Activated gamma-delta T cell treated with anti-CD3 and anti-CD28 coated beads, Interleukin-2, amount 50 U/mL, for 16 hours (primary cell): ENCODE measurements around the gene WDR44.
"Not testable (repeated sequence)": the region's sequence is repeated elsewhere in the genome, so short reads cannot be mapped to it uniquely, and the experiment has no call there.

ENCODE experiments used
- DNase-seq: peaks from one replicate; pipeline ENCODE4 v3.0.0-alpha.2; 2020; ENCODE audit warnings: low read depth

Gene WDR44

DNA sequence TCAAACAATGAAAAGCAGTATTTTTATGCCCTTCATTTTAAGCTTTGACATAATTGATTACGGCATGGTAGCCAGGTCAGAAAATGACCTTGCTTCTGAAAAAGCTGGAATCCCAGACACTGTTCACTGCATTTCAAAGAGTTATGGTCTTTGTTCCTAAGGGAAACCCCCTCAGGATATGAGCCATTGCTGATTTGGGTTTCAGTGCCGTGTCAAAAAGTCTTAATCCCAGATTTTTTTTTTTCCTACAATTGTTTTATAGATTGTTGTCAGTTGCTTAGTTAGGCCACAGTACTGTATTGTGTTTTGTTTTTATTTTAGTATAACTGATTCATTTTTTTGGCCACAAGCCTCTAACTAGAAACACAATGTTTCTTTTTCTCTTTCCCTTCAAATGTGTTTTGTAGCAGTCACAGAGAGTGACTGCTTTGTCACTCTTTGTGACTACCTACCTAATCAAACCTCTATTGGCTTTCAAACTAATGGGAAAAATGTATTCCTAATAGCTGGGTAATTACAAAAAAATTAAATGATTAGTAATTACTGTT lies 10.3 kb downstream of the WDR44 start:
- no peak for DNase-seq

DNA sequence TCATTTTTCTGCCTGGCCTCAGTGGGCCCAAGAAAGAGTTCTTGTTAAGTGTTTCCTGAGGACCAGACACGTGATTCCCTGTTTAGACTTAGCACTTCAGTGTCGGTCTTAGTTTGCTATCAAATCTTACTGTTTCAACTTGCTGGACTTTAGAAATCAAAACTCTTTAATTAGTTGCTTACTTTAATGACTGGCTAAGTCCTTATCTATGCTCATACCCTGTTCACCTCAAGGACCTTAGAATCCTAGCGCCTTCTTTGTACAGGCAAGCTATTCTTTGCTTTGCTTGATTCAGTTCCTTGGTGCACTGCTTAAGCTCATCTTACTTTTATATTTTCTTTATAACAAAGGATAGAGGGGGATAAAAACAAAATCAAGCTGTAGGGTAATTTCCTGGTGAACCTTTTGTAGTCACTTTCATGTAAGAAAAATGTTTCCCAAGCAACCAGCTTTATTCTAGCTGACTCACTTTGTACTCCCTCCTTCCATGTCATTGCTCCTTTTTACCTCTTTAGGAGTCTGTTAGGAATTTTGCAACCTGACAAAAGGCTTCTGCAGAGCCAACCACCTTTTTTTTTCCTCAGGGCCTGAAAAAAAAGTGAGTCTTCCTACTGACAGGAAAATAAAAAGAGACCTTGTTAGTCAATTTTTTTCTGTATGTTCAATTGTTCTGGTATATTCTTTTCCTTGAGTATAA lies 14.7 kb downstream of the WDR44 start:
- DNase-seq: no peak

DNA sequence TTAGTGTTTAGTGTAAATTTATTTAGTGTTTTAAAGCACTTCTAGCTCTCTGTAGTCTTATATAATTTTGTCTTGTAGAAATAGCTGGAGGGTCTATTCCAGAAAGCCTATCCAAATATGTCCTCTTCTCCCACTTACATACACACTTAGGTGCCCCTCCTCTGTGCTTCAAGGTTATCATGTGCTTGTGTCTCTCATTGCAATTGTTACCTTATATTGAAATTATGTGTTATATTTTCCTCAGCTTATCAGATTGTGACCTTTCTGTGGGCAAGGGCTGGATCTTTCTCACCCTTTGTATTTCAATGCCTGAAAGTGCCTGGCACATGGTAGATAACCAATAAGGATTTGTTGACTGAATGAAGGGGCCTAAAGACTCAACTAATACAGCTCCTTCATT lies 18.4 kb downstream of the WDR44 start:
- DNase-seq: no peak

DNA sequence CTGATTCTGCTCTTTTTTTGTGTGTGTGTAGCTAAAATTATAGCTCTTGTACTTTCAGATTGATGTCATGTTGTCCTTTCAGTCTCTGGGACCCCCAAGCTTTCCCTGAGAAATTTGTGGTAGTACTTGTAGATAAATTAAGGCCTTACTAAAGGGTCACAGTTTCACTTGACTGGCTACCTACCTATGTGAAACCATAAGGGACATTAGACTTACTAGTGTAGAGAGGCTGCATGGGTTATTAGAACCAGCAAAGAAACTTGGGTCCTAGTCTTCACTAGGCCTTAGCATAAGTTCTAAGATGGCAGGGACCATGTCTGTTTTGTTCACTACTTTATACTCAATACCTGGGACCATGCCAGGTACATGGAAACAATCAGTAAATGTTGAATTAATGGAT lies 21.4 kb downstream of the WDR44 start:
- DNase-seq: no peak

DNA sequence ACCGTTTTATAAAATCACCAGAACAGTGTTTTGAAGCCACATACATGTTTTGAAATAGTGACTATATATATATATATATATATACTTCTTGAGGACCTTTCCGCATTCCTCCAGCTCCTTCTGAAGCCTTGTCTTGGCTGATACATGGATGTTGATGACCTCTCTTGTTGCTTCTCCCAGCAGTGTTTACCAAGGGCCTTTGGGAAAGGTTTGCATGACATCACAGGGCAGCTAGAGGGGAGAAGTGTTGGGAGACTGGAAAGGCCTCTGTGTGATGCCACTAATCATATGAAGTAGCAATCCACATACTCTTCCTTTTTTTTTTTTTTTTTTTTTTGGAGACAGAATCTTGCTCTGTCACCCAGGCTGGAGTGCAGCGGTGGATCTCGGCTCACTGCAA lies 22.5 kb downstream of the WDR44 start:
- no peak for DNase-seq

DNA sequence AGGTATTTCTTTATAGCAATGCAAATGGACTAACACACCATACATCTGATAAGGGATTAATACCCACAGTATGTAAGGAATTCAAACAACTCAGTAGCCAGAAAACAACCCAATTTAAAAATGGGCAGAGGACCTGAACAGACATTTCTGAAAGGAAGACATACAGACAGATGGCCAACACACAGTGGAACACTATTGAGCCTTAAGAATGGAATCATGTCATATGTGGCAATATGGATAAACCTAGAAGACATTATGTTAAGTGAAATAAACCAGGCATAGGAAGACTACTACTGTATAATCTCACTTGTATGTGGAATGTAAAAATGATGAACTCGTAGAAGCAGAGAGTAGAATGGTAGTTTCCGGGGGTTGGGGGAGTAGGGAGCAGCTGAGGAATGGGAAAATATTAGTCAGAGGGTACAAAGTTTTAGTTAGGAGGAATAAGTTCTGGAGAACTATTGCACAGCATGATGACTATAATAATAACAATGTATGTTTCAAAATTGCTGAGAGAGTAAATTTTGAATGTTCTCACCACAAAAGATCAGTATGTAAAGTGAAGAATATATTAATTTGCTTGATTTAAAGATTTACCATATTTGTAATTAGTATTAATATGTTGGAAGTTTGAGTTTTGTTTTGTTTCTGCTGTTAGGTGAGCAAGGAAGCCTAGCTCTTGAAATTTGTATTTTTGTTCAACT lies 25.2 kb downstream of the WDR44 start:
- DNase-seq: no peak

DNA sequence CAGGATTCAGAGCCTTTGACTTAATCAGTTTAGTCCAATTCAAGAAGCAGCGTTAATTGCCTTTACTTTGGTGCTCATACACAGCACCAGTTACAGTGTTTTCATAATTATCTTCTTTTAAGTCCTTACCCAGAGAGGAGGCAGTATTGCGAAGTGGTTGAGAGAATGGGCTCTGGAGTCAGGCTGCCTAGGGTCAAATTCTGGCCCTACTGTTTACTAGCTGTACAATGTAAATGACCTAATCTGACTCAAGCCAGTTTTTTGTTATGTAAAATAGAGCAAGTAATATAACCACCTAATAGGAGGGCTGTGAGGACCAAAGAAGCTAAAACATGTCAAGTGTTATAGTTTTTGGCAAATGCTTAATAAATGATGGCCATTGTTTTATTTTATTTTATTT lies 27.6 kb downstream of the WDR44 start:
- DNase-seq: no peak

DNA sequence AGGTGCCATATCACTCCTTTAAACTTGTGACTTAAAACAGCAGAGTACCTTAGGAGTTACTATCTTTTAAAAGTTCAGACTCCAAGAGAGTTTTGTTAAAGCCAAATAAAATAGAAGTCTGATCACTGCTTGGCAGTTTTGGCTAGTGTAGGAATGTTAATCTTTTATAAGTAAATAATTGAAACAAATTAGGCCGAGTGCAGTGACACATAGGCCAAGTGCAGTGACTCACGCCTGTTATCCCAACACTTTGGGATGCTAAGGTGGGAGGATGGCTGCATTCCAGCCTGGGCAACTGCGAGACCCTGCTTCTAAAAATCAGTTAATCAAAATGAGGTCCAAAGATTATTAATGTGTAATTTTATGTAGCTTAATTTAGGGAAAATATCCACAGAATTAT lies 37.2 kb downstream of the WDR44 start:
- DNase-seq: no peak

DNA sequence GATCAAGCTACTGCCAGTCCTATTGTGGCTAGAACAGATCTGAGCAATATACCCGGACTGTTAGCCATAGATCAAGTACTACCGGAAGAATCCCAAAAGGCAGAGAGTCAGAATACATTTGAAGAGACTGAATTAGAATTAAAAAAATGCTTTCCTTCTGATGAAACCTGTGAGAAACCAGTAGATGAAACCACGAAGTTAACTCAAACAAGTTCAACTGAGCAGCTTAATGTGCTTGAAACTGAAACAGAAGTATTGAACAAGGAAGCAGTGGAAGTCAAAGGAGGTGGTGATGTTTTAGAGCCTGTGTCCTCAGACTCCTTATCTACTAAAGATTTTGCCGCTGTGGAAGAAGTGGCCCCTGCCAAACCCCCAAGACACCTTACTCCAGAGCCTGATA lies 46.8 kb downstream of the WDR44 start:
- no peak for DNase-seq

DNA sequence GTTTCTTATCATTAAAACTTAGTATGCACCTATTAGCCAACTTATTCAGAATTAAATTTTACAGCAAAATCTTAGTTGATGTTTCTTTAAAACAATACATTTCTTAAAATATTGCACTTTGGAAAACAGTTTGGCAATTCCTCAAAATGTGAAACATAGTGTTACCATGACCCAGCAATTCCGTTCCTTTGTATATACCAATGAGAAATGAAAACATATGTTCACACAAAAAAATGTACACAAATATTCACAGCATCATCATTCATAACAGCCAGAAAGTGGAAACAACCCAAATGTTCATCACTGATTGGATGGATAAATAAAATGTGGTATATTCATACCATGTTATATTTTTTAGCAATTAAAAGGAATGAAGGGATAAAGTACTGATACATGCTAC lies 50.2 kb downstream of the WDR44 start:
- no peak for DNase-seq

DNA sequence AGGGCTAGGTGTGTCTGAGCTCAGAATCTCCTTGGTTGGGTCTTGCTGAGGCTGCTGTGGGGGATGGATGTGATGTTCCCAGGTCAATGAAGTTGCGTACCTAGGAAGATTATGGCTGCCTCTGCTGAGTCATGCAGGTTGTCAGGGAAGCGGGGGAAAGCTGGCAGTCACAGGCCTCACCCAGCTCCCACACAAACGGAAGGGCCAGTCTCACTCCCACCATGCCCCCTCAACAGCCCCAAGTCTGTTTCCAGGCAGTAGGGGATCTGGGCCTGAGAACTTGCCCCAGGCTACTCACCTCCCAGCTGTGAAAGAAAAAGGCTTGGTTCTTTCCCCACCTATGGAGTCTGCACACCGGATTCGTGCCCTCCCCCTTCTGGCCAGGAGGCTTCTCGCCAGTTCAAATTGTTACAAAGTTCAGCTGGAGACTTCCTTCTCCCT lies 72.9 kb downstream of the WDR44 start:
- no peak for DNase-seq

DNA sequence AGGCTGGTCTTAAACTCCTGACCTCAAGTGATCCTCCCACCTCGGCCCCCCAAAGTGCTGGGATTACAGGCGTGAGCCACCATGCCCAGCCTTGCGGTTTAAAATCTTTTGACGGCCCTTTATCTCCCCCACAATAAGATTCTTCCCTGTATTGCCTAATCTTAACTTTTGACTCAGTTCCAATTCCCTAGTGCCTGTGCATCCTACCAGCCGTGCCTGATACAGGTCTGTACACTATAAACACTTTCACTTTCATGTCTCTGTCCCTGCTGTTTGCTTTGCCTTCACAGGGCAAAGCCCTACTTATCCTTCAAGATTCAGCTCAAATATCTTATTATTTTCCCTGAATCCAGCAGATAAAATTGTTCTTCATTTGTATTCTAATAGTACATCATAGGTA lies 74.6 kb downstream of the WDR44 start:
- no peak for DNase-seq

DNA sequence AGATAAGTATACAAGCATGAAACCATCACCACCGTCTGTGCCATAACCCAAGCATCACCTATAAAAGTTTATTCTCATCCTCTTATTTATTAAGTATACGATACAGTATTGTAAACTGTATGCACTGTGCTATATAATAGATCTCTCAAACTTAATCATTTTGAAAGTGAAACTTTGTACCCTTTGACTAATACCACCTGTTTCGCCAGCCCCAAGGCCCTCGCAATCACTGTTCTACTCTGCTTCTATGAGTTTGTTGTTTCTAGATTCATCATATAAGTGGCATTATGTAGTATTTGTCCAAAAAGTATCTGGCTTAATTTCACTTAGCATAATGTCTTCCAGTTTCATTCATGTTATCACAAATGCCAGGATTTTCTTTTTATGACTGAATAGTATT lies 77.7 kb downstream of the WDR44 start:
- no peak for DNase-seq

DNA sequence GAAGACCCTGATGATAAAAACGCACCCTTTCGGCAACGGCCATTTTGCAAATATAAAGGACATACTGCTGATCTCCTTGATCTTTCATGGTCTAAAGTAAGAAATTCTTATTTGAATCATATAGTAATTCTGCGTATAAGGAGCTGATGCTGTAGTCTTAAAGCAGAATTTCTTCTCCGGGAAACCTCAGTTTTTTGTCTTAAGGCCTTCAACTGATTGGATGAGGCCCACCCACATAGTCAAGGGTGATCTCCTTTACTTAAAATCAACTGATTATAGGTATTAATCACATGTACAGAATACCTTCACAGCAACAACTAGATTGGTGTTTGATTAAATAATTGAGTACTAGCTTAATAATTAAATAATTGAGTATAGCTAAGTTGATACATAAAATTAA lies 86.9 kb downstream of the WDR44 start:
- DNase-seq: no peak

DNA sequence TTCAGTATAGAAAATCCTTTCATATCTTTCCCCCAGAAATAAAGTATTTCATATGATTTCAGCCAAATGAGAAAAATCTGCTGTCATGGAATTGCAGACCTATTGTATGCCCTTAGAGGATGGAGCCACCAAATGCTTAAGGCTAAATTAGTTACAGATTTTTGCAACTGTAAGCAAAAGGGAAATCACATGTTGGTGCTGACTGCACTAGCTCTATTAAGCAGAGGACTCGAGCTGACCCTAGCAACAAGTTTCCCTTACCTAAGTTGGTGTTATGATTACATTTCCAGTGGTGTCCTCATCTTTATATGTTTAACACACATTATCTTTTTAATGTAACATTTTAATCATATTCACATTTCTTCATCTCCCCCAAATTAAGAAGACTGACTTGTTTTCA lies 91.4 kb downstream of the WDR44 start:
- no peak for DNase-seq

DNA sequence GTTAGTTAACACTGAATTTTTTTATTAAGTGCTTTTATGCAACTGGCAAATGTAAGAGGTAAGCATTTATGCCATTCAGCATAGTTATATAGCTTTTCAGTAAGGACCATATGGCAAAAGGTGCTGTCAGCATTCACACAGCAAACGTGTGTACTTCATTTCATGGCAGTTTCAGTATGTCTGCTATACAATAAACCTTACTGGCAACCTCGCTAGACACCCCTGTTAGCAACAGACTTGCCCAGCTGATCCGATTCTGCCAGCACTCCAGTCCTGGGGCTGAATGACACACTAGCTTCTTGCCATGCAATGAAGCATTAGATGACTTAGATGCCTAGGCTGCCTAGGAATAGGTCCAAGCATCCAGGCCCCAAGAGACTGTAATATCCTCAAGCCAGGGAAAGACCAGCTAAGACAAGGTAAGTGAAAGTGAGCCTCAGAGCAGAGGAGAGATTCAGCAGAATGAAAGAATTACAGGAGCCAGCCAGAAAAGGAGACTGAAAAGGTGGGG lies 102.4 kb downstream of the WDR44 start:
- DNase-seq: no peak

DNA sequence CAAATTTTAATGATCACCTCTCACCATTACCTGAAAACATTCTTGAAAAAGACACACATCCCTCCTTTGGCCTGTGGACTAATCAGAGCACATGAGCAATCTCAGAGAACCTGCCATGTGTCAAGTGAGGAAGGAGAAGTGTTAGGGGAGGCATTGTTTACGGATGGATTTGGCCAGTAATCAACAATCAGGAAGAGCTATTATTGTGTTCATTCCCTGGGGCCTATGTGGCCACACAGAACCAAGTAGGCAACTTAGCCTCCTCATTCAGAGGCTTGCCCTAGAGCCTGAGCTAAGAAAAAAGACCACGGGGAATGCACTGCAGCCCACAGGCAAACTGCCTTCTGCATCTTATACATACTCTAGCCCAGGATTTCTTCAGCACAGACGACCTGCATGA lies 109.1 kb downstream of the WDR44 start:
- DNase-seq: no peak

DNA sequence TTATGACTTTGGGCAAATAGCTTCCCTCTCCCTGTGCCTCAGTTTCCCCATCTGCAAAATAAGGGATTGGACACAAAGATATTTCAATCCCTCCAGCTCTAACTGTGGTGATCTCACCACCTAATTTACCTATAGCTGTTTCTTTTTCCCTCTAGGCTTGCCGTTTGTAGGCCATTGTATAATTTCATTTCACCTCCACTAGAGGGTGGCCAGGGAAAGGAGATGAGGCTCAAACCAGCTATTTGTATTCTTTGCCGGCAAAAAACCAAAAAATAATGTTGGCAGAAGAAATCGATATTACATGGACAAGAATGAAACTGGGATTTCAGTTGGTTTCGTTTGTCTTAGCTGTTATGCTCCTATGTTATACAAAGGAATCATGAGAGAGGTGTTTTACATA lies 113.6 kb downstream of the WDR44 start:
- no peak for DNase-seq

DNA sequence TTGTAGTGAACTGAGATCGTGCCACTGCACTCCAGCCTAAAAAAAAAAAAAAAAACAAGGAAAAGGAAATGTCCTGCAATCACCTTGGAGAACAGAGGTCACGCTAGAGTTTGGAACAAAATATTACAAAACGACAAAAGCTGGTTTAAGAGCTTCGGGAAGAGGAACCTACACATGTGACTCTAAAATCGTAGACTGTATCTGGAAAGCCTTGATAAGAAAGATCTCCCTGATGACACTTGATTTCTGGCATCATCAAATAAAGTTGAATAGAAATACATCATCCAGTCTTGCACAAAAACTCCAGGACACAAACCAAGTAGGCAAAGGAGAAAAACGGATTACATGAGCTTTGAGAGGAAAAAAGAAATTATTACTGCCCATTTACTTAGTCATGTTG lies 118.6 kb downstream of the WDR44 start:
- no peak for DNase-seq

DNA sequence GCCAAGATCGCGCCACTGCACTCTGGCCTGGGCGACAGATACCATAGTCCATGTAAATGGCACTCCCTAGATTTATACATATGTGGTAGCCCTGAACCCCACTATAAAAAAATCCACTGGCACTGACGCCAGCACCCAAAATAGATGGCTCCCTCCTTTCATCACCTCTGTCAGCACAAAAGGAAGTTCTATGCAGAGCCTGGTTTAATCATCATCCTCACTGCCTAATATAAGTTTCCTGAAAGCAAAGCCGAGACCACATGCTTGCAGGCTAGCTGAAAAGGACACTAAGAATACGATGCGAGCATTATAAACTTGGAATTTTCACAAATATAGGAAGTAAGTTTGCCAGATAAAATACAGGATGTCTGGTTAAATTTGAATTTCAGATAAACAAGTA lies 122.2 kb downstream of the WDR44 start:
- no peak for DNase-seq

DNA sequence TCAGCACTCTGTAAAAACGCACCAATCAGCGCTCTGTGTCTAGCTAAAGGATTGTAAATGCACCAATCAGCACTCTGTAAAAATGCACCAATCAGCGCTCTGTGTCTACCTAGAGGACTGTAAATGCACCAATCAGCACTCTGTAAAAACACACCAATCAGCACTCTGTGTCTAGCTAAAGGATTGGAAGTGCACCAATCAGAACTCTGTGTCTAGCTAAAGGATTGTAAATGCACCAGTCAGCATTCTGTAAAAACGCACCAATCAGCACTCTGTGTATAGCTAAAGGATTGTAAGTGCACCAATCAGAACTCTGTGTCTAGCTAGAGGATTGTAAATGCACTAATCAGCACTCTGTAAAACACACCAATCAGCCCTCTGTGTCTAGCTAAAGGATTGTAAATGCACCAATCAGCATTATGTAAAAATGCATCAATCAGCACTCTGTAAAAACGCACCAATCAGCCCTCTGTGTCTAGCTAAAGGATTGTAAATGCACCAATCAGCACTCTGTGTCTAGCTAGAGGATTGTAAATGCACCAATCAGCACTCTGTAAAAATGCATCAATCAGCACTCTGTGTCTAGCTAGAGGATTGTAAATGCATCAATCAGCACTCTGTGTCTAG lies 124.9 kb downstream of the WDR44 start:
- not testable (repeated sequence) for DNase-seq

DNA sequence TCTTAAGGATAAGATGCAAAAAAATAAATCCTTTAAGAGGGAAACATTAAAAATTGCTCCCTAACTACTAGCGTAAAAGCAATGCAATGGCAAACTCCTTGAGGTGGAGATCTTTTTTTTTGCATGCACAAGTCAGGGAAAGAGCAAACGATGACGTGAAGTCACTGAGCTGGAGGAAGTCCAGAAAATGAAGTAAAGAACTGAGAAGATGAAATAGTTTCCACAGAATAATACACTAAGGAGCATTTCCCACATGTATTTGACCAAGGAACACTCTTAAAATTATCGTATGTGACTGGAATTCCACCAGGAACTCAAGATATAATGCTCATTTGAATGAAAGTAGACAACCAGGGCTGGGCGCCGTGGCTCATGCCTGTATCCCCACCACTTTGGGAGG lies 128.7 kb downstream of the WDR44 start:
- DNase-seq: no peak

DNA sequence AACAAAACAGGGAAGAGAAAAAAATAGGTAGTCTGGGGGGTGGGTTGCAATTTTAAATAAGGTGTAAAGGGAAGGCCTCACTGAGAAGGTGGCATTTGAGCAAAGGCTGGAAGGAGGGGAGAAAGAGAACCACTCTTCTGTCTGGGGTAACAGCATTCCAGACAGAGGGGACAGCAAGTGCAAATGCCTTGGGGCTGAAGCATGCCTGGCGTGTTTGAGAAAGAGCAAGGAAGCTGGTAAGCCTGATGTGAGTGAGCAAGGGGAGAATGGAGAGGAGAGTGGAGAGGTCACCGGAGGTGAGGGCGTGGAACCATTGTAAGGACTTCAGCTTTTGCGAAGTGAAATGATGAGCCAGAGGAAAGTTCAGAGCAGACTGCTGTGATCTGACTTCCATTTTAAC lies 130.0 kb downstream of the WDR44 start:
- no peak for DNase-seq
